HG03159 (cell line): Measurements from ENCODE around the gene RPA1.

ENCODE experiments used
- ATAC-seq: cut with Tn5 transposase; IDR thresholded peaks from one replicate; pipeline ENCODE4 v1.9.1; 2021; ENCODE audit warnings: mild to moderate bottlenecking, moderate library complexity; ENCODE audit not compliant: unreplicated experiment

Gene RPA1

DNA sequence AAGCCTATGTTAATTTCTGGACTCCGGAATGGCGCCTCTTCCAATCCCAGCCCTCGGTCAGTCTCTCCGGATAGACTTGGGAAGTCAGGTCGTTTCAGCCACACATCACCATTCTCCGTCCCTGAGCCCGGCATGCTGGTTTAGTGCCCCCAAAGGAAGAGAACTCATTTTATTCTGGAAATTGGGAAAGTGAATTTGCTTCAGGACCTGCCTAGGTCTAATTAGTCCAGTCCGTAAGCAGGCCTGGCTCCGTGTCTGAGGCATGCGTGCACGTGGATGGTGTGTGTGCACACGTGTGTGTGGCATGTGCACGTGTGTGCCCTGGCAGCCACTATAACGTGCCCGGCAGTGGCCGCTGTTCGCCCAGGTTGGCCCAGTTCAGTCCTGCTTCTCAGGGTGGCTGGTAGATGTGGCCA lies 77.4 kb downstream of the RPA1 start:
- ATAC-seq, result no peak

- no peak for ATAC-seq
Observed at GRCh38 chr17:1907909-1908698, 78.3 kb downstream of the RPA1 start.

- no peak for ATAC-seq
Observed at GRCh38 chr17:1908699-1909309, 79.0 kb downstream of the RPA1 start.

DNA sequence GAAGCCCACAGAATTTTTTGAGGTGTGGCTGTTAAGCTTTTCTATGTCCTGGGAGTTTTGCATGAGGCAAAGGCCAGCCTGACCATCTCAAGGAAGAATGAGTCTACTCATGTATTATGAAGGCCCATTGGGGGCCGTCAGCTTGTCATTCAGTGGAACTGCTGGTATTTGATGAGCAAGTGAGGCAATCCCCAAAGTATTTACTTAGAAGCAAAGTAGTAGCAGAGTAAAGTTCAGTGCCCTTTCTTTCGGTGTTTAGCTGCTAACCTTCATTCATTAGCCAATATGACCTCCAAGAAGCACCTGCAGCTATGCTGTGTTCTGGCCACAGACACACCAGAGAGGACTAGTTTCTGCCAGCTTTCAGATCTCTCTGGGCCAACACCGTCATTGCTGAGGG lies 80.2 kb downstream of the RPA1 start:
- no peak for ATAC-seq

DNA sequence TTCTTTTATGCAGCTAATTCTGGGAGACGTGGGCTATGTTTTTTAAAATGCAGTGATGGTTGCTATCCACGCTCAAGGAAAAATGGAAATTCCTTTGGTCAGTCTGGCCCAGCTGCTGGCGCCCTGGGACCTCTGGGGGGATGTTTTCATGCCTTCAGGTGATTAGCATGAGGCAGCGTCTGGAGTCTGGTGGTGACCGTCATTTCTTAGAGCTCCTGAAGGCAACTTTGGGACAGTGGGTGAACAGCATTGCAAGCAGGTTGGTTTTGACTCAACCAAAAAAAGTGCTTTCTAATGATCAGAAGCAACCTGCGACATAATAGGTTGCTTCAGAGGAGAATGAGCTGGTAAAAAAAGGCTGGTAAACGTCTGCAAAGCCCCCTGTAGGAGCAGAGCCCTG lies 82.3 kb downstream of the RPA1 start:
- ATAC-seq, result no peak

- ATAC-seq, result no peak
Observed at GRCh38 chr17:1913702-1914101, 83.9 kb downstream of the RPA1 start.

GRCh38 chr17:1914661-1915083 lies 84.9 kb downstream of the RPA1 start:
- ATAC-seq, result no peak

DNA sequence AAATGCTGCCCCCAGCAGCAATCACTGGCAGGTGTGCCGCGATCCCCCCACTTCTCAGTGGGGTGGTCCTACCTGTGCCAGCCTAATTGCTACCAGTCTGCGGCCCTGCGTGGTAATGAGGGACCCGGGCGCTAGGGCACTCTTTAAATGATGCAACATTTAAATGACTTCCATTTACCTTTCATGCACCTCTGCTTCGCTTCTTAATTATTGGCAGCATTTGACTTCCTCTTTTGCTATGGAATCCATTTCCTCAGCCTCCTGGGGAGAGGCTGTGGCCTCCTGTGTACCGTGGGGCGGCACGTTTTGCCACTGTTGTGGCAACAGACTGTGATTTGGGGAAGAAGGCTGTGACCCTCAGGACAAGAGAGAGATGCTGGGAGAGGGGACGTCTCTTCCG lies 86.1 kb downstream of the RPA1 start:
- no peak for ATAC-seq

DNA sequence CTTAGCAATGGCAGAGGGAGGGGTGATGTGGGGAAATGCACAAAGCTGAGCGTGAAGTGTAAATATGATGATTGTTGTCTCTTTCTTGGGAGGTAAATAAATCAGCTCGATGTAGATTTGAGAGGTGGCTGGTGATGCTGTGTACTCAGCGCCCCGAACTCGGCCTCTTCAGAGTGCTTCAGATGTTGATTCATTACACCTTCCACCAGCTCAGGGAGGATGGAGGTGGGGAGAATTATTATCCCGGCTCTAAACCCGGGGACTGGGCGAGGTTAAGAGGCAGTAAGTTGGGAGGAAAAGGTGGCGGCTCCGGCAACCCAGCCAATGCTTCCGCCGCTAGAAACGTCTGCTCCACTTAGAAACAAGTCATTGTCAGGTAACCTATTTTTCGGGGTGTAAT lies 86.5 kb downstream of the RPA1 start:
- no peak for ATAC-seq

- ATAC-seq, result no peak
Observed at GRCh38 chr17:1916963-1917715, 87.3 kb downstream of the RPA1 start.

DNA sequence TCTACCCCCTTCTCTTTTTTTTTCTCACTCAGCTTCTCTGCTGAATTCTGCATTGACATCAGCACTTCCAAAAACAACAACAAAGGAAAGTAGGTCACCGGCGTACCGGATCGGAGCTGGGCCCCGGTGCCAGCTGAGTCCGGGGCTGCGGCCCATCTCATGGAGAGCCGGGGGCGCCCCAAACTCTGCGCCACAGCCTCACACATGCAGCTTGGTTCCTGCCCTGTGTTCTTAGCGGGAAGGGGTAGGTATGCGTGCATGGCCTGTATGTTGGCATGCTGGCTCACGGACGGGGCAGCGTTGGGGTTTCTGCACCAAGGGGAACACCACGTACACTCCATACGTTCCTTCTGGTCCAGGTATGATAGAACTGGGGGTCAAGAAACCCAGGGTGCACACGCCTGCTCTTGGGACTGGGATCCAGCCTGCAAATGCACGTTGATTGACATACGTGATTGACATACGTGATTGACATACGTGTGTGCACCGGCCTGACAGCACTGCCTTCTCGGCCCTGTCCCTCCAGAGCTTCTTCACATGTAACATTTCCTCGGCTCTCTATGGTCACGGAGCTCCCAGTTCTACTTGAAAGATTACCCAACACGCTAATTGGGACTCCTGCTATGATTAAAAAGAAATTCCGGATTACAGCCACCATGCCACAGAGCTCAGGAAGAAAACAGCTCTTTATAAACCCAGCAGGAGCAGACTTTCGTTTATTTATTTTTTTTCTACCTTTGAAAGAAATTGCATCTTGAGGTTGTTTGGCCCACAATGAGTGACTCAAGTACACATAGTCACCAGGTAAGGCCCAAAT lies 88.7 kb downstream of the RPA1 start:
- ATAC-seq, result no peak

GRCh38 chr17:1919201-1919600 lies 89.4 kb downstream of the RPA1 start:
- no peak for ATAC-seq

DNA sequence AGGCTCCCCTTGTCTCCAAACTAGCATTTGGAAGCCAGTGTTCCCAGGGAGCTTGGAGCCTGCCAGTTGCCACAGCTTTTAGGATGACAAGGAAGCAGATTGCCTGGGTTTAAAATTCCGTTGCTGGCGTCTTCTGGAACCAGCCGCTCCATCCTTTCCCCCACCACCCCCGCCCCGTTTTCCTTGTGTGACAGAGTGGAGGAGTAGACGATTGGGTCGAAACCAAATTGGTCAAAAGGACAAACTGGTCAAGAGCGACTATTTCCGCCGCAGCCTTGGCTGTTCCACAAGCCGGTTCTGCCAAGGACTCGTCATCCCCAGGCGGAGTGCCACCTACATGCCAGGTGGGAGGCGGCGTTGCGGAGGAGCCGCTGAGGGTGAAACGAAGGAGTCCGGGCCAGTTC lies 91.1 kb downstream of the RPA1 start:
- no peak for ATAC-seq

DNA sequence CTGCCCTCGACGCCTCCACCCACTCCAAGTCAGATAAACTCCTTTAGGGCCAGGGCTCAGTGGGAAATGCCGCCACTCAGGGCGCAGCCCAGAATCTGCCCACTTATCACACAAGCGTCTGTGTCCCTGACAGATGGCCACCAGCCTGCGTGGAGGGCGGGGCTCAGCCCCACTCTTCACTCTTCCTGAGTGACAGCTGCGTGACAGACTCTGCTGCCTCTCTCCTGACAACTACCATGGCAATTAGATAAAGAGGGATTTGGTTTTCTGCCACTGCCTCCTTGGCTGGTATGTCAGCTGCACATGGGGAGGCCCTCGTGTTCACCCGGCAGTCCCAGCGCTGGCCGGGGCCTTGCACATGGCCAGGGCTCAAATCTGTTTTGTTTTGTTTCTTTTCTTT lies 99.2 kb downstream of the RPA1 start:
- no peak for ATAC-seq

- no peak for ATAC-seq
Observed at GRCh38 chr17:1930337-1930645, 100.5 kb downstream of the RPA1 start.

- no peak for ATAC-seq
Observed at GRCh38 chr17:1931844-1932579, 102.2 kb downstream of the RPA1 start.

DNA sequence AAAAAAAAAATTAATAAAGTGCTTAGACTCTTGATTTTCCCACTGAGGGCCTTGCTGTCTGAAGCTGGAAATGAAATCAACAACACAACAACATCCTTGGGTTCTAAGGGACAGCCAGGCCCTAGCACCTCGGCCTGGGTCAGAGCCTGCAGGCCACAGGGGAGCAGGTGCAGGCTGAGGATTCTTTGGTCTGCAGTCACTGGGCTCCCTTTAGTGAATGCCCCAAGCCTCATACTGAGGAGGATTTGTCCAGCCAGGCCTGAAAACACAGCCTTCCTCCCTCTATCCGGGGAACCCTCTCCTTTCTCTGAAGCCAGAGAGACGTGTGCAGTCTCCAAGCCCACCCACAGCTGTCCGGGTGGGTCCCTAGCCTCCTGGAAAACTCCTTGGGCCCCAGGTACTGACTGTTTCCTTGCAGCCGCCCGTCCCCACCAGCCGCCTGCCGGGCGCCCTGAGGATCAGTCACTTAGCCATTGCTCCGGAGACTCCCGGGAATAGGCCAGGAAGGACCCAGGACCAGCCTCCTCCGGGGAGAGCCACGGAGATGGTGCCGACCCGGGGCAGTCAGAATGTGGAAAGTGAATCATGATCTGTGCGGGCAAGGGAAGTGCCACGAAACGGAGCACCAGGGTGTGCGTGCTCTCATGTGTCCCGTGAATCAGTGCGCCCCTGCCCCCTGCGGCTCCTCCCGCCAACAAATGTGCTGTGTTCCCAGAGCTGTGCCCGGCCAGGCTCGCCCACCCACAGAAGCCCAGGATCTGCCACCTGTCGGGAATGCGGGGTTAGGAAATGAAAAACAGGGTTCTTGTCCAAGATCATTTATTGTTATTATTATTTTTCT lies 104.3 kb downstream of the RPA1 start:
- ATAC-seq, result no peak

DNA sequence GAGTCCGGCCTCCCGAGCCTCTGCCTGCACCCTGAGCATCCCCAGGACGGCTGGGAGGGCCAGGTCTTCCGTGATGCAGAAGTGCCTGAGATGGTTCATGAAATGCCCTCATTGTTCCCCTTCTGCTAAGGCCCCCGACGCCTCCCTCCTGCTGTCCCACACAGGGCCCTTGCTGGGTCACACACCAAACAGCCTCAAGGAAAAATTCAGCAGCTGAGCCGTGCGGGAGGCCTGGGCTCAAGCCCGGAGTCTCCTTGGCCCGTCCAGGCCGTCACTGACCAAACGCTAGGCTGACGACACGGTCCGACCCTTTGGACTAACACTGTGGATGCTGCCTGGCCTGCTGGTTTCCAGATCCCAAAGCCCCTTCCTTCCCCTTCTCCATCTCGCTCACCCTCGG lies 105.1 kb downstream of the RPA1 start:
- no peak for ATAC-seq

DNA sequence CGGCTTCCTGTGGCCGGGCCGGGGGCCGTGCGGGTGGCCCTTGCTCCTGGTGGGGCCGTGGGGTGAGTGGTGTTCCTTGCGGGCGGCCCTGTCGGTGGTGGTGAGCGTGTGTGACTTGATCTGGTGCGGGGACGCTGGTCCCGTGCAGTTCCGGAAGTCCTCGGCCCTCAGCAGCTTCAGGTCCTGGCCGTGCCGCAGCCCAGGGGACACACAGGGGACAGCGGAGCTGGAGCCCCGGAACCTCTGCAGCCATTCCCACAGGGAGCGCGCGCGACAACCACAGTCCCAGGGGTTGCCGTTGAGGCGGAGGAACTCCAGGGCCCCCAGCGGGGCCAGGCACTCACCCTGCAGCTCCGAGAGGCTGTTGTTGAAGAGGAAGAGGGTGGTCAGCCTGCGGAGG lies 107.0 kb downstream of the RPA1 start:
- ATAC-seq, result no peak

GRCh38 chr17:1937461-1937860 lies 107.7 kb downstream of the RPA1 start:
- ATAC-seq, result no peak
